MCF 10A (cell line): ENCODE results near the gene SIGLEC14. TPM values are rescaled to one million over a fixed set of nuclear protein-coding genes. Genes with fewer than 3 reads are reported as not detected.
"Not testable (repeated sequence)": the region's sequence is repeated elsewhere in the genome, so short reads cannot be mapped to it uniquely, and the experiment has no call there.

Experiments used
- Bru-seq: library from RNA; stranded (reverse); fragments of 400-500 nt; gene quantifications from one replicate; lab custom pipeline; 2021; lab: Mats Ljungman, UMichigan
- BruChase-seq, 2 experiments: library from RNA; stranded (reverse); fragments of 400-500 nt; gene quantifications; one replicate each; lab custom pipeline; 2021; lab: Mats Ljungman, UMichigan
- BruUV-seq: library from RNA; stranded (reverse); fragments of 400-500 nt; replicated peaks from 2 replicates; lab custom pipeline; 2021; lab: Mats Ljungman, UMichigan
- CTCF ChIA-PET: fragments of 300-600 bp; sonication (Branson Sonifier 250); formaldehyde crosslinking; extraction: SDS; loops from one replicate; lab custom pipeline; 2021; ENCODE audit warnings: antibody characterized with exemption, inconsistent platforms; lab: Yijun Ruan, JAX
- POLR2A ChIA-PET: fragments of 300-600, 350-650 bp; sonication (Branson Sonifier 250); formaldehyde crosslinking; extraction: SDS; loops from one replicate; lab custom pipeline; 2020; ENCODE audit warnings: antibody characterized with exemption, inconsistent platforms; lab: Yijun Ruan, JAX
- DNase-seq: peaks from one replicate; pipeline ENCODE4 v3.0.0-alpha.2; 2018; ENCODE audit not compliant: unreplicated experiment
- H3K27ac Mint-ChIP-seq: one replicate; pipeline ENCODE4 v1.8.0; 2022; ENCODE audit warnings: mild to moderate bottlenecking, low read depth, mixed read lengths; ENCODE audit not compliant: unreplicated experiment
- H3K27me3 Mint-ChIP-seq: one replicate; pipeline ENCODE4 v1.8.0; 2022; ENCODE audit warnings: mixed read lengths; ENCODE audit not compliant: insufficient read depth, unreplicated experiment
- H3K36me3 Mint-ChIP-seq: one replicate; pipeline ENCODE4 v1.8.0; 2022; ENCODE audit warnings: mild to moderate bottlenecking, moderate library complexity, mixed read lengths; ENCODE audit not compliant: insufficient read depth, unreplicated experiment
- H3K4me1 Mint-ChIP-seq: one replicate; pipeline ENCODE4 v1.8.0; 2022; ENCODE audit warnings: mixed read lengths; ENCODE audit not compliant: insufficient read depth, unreplicated experiment
- H3K4me3 Mint-ChIP-seq: one replicate; pipeline ENCODE4 v1.8.0; 2022; ENCODE audit warnings: mild to moderate bottlenecking, moderate library complexity, mixed read lengths; ENCODE audit not compliant: unreplicated experiment
- H3K9me3 Mint-ChIP-seq: one replicate; pipeline ENCODE4 v1.8.0; 2022; ENCODE audit warnings: mixed read lengths; ENCODE audit not compliant: unreplicated experiment
- CTCF ChIP-seq: fragments of 200-600 bp; IDR thresholded peaks from one replicate; pipeline ENCODE4 v1.8.0; 2022; ENCODE audit warnings: antibody characterized with exemption, mild to moderate bottlenecking; ENCODE audit not compliant: unreplicated experiment
- intact Hi-C: fragments of 100-400 bp; cut with micrococcal nuclease; formaldehyde crosslinking; loops from 2 replicates; pipeline ENCODE4 v1.14.1; 2022
- long read RNA-seq: library from polyadenylated mRNA; stranded (forward); transcript quantifications from one replicate; pipeline ENCODE4 v2.0.0, GENCODE V29; 2022
- total RNA-seq: library from RNA; stranded (reverse); gene quantifications from 2 replicates; pipeline ENCODE4 v1.2.3, GENCODE V29; 2022

Gene SIGLEC14, protein sequence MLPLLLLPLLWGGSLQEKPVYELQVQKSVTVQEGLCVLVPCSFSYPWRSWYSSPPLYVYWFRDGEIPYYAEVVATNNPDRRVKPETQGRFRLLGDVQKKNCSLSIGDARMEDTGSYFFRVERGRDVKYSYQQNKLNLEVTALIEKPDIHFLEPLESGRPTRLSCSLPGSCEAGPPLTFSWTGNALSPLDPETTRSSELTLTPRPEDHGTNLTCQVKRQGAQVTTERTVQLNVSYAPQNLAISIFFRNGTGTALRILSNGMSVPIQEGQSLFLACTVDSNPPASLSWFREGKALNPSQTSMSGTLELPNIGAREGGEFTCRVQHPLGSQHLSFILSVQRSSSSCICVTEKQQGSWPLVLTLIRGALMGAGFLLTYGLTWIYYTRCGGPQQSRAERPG
- total RNA-seq: not detected in 2 replicates
- not detected for Bru-seq, nascent RNA
- BruChase-seq, experiment 1, labeled RNA remaining after a 6-hour chase: not detected
- BruChase-seq, experiment 2, labeled RNA remaining after a 2-hour chase: not detected
- long read RNA-seq: 0 reads

- BruUV-seq, H3K9me3 Mint-ChIP-seq, H3K4me3 Mint-ChIP-seq, H3K4me1 Mint-ChIP-seq, DNase-seq, H3K36me3 Mint-ChIP-seq, H3K27ac Mint-ChIP-seq, POLR2A ChIA-PET, intact Hi-C loops: not testable (repeated sequence)
- CTCF ChIA-PET: interaction anchor here (0.8 to 1.1 kb wide), 2 partner anchors 10 to 133 kb away, joined by 3 to 7 read pairs; no protein-coding TSS in a partner anchor
- peaks cover 55% of the 10 kb centered on the region for H3K27me3 Mint-ChIP-seq
Observed at GRCh38 chr19:51646730-51647129, at the start of gene SIGLEC14. Gene SIGLEC14, minus strand, starts transcription at chr19:51646825. Its CDS starts 66 bp downstream, at chr19:51646759.

GRCh38 chr19:51695702-51696315 lies 49.2 kb upstream of the SIGLEC14 start:
- Mint-ChIP-seq H3K36me3 (peaks cover 61% of the 10 kb centered on the region), H3K27me3 (no peaks in the 10 kb centered on the region), H3K4me3 (no peak overlapping the region), H3K4me1 (peaks cover 31% of the 10 kb centered on the region), H3K27ac (no peak overlapping the region), H3K9me3 (no peaks in the 10 kb centered on the region)
- BruUV-seq: no TSS peak
- DNase-seq: no peak
- intact Hi-C loops: no loop called here
- no peak for TF ChIP-seq CTCF
- ChIA-PET POLR2A (interaction anchor here (2.3 kb wide), 1 partner anchor 8 kb away, joined by 12 read pairs; no protein-coding TSS in a partner anchor), CTCF (interaction anchor here (0.7 kb wide), 1 partner anchor 30 kb away, joined by 3 read pairs; no protein-coding TSS in a partner anchor)

GRCh38 chr19:51695088-51695487 lies 48.5 kb upstream of the SIGLEC14 start:
- H3K9me3 Mint-ChIP-seq: no peaks in the 10 kb centered on the region
- peaks cover 65% of the 10 kb centered on the region for H3K36me3 Mint-ChIP-seq
- CTCF ChIA-PET: interaction anchor here (0.7 kb wide), 1 partner anchor 31 kb away, joined by 3 read pairs; no protein-coding TSS in a partner anchor
- POLR2A ChIA-PET: interaction anchor here (2.3 kb wide), 1 partner anchor 9 kb away, joined by 12 read pairs; no protein-coding TSS in a partner anchor
- no peaks in the 10 kb centered on the region for H3K27me3 Mint-ChIP-seq
- H3K27ac Mint-ChIP-seq: no peak overlapping the region
- TF ChIP-seq CTCF: no peak
- BruUV-seq: no TSS peak
- no peak for DNase-seq
- no peak overlapping the region for H3K4me3 Mint-ChIP-seq
- intact Hi-C loops: no loop called here
- peaks cover 26% of the 10 kb centered on the region for H3K4me1 Mint-ChIP-seq

DNA sequence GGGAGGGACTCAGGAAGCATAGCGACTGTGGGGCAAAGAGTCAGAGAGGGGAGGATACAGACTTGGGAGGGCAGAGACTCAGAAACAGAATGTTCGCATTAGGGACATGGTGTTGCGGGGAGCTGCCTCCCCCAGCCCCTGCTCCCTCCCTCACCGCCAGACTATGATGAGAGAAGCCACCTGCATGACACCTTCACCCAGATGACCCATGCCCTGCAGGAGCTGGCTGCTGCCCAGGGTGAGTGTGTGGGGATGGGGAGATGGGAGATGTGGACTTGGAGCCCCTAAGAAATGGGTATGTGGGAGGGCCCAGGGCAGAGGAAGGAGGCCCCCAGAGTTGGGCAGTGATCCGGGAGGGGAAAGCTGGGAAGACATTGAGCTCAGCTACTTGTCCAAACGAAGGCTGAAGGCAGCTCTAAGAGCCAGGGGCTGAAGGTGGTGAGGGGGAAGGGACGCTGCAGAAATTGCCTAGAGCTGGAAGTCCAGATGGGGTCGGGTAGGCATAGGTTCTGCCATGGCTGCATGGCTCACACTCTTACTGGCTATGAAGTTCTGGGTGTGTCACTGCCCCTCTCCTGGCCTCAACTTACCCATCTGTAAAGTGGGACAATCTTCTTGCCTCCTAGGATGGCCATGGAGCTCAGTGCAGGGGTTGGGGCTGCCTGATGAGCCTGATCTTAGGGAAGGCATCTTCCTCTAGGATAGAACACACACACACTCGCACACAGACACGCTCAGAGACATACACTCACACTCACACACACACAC lies 47.9 kb upstream of the SIGLEC14 start:
- H3K36me3 Mint-ChIP-seq: peaks cover 64% of the 10 kb centered on the region
- BruUV-seq: no TSS peak
- H3K9me3 Mint-ChIP-seq: no peaks in the 10 kb centered on the region
- intact Hi-C loops: no loop called here
- H3K4me1 Mint-ChIP-seq: peaks cover 26% of the 10 kb centered on the region
- H3K27me3 Mint-ChIP-seq: no peaks in the 10 kb centered on the region
- CTCF ChIA-PET: interaction anchor here (0.5 to 0.7 kb wide), 3 partner anchors 15 to 1111 kb away, joined by 3 to 4 read pairs (median 3); no protein-coding TSS in a partner anchor
- no peak overlapping the region for H3K4me3 Mint-ChIP-seq
- TF ChIP-seq CTCF: no peak
- no peak overlapping the region for H3K27ac Mint-ChIP-seq
- no peak for DNase-seq
- POLR2A ChIA-PET: interaction anchor here (2.3 kb wide), 1 partner anchor 10 kb away, joined by 12 read pairs; no protein-coding TSS in a partner anchor
